ENCODE results near the gene NR1D2. TPM values are rescaled to one million over a fixed set of nuclear protein-coding genes. Genes with fewer than 3 reads are reported as not detected.

NR1D2 gene
- total RNA-seq, 1 experiment from 2014 or later, result 66.0 TPM

DNA sequence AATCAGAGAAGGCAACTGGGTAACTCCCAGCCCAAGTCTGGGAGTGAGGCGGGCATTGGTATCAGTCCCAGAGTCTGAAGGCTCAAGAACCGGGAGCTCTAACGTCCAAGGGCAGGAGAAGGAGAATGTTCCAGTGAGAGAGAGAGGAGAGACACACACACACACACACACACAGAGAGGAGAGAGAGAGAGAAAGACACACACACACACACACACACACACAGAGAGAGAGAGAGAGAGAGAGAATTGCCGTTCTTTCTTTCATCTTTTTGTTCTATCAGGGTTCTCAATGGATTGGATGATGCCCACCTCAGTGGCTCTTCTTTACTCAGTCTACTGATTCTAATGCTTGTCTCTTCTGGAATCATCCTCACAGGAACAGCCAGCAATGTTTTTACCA, 57.0 kb downstream of the NR1D2 start:
- H3K36me3 ChIP-seq (ENCODE audit: low read depth), result no peaks in the 10 kb centered on the region
- no peak overlapping the region for H3K4me2 ChIP-seq
- H3K79me2 ChIP-seq (ENCODE audit: low read depth), result no peaks in the 10 kb centered on the region
- no peaks in the 10 kb centered on the region for H3K4me1 ChIP-seq (replicated peaks; ENCODE audit: insufficient read depth)
- H3K9me2 ChIP-seq (ENCODE audit: insufficient read depth), result no peaks in the 10 kb centered on the region
- no peaks in the 10 kb centered on the region for H4K20me1 ChIP-seq (ENCODE audit: insufficient read depth)
- no peaks in the 10 kb centered on the region for H3F3A ChIP-seq (ENCODE audit: insufficient read depth, low read depth)
- TF ChIP-seq, protein P1, sequence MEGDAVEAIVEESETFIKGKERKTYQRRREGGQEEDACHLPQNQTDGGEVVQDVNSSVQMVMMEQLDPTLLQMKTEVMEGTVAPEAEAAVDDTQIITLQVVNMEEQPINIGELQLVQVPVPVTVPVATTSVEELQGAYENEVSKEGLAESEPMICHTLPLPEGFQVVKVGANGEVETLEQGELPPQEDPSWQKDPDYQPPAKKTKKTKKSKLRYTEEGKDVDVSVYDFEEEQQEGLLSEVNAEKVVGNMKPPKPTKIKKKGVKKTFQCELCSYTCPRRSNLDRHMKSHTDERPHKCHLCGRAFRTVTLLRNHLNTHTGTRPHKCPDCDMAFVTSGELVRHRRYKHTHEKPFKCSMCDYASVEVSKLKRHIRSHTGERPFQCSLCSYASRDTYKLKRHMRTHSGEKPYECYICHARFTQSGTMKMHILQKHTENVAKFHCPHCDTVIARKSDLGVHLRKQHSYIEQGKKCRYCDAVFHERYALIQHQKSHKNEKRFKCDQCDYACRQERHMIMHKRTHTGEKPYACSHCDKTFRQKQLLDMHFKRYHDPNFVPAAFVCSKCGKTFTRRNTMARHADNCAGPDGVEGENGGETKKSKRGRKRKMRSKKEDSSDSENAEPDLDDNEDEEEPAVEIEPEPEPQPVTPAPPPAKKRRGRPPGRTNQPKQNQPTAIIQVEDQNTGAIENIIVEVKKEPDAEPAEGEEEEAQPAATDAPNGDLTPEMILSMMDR (conservative IDR thresholded peaks at IDR 0.05), result no peak
- TF ChIP-seq EZH2 (IDR thresholded peaks at IDR 0.05; ENCODE audit: low read depth), result no peak
- no peak overlapping the region for H2AFZ ChIP-seq
- H3K9me3 ChIP-seq (ENCODE audit: insufficient read depth, low read depth), result no peaks in the 10 kb centered on the region
- ChIA-PET CTCF (interaction anchor here (0.5 to 0.6 kb wide), 2 partner anchors 151 to 679 kb away, joined by 5 to 8 read pairs; no protein-coding TSS in a partner anchor), POLR2A (ENCODE audit: unreplicated experiment) (no interaction called here)
- H3K27ac ChIP-seq, result no peak overlapping the region
- H3K27me3 ChIP-seq (ENCODE audit: insufficient read depth, low read depth), result no peaks in the 10 kb centered on the region
- DNase-seq, result no peak
- no TSS peak for BruUV-seq (replicated peaks)
- no peak overlapping the region for H3K4me3 ChIP-seq
- intact Hi-C loops (cut with micrococcal nuclease; ENCODE audit: unreplicated experiment), result no loop called here

DNA sequence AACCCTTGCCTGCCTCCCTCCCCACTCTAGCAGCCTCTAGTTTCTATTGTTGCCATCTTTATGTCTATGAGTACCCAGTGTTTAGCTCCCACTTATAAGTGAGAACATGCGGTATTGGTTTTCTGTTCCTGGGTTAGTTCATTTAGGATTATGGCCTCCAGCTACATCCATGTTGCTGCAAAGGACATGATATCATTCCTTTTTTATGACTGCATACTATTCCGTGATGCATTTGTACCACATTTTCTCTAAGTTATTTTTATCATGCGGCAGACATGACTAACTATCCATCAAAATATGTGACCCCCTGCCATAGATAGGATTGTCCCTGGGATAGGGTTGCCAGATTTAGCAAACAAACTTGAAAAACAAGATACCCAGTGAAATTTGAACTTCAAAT, 58.4 kb downstream of the NR1D2 start:
- H3K36me3 ChIP-seq (ENCODE audit: low read depth), result no peaks in the 10 kb centered on the region
- H3K9me3 ChIP-seq (ENCODE audit: insufficient read depth, low read depth), result no peaks in the 10 kb centered on the region
- no peaks in the 10 kb centered on the region for H3K27me3 ChIP-seq (ENCODE audit: insufficient read depth, low read depth)
- TF ChIP-seq, protein P1 (conservative IDR thresholded peaks at IDR 0.05), result no peak
- TF ChIP-seq EZH2 (IDR thresholded peaks at IDR 0.05; ENCODE audit: low read depth), result no peak
- no peak overlapping the region for H3K4me3 ChIP-seq
- CTCF ChIA-PET, result no interaction called here
- no TSS peak for BruUV-seq (replicated peaks)
- POLR2A ChIA-PET (ENCODE audit: unreplicated experiment), result no interaction called here
- no peak for DNase-seq
- H3K9me2 ChIP-seq (ENCODE audit: insufficient read depth), result no peaks in the 10 kb centered on the region
- no peaks in the 10 kb centered on the region for H3K4me1 ChIP-seq (replicated peaks; ENCODE audit: insufficient read depth)
- H3F3A ChIP-seq (ENCODE audit: insufficient read depth, low read depth), result no peaks in the 10 kb centered on the region
- H2AFZ ChIP-seq, result no peak overlapping the region
- no peaks in the 10 kb centered on the region for H4K20me1 ChIP-seq (ENCODE audit: insufficient read depth)
- H3K4me2 ChIP-seq, result no peak overlapping the region
- H3K79me2 ChIP-seq (ENCODE audit: low read depth), result no peaks in the 10 kb centered on the region
- no peak overlapping the region for H3K27ac ChIP-seq
- intact Hi-C loops (cut with micrococcal nuclease; ENCODE audit: unreplicated experiment), result no loop called here

DNA sequence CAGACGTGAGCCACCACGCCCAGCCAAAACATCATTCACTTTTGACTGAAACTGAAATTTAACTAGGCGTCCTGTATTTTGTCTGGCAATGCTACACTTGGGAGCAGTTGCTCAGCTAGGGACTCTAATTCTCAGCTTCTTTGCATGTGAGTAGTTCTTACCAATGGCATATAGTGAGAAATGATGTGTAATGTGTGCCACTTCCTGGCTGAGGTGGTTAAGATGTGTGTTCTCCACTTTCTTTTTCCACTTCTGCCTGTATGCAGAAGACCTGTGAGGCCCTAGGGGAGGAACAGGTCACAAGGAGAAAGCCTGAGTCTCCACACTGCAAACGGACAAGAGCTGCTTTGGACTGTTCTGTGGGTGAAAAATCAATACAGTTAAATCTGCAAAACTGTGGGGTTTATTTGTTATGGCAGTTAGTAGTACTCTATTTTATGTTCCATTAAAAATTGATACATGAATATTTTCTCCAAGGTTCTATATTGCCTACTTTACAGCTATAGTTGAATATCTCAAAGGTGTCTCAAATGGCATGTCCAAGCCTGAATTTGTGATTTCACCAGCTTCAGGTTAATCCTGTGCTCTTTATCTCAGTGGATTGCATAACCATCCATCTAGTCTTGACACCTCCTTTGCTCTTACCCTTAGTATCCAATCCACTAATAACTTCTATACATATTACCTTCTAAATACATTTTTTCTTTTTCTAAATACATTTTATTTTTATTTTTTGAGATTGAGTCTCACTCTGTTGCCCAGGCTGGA, 59.3 kb downstream of the NR1D2 start:
- ChIA-PET CTCF (no interaction called here), POLR2A (ENCODE audit: unreplicated experiment) (no interaction called here)
- BruUV-seq (replicated peaks), result no TSS peak
- Histone ChIP-seq H3K27me3 (ENCODE audit: insufficient read depth, low read depth) (no peaks in the 10 kb centered on the region), H2AFZ (no peak overlapping the region), H3K9me2 (ENCODE audit: insufficient read depth) (no peaks in the 10 kb centered on the region), H3K4me1 (replicated peaks; ENCODE audit: insufficient read depth) (no peaks in the 10 kb centered on the region), H3K9me3 (ENCODE audit: insufficient read depth, low read depth) (no peaks in the 10 kb centered on the region), H3K4me2 (no peak overlapping the region), H3F3A (ENCODE audit: insufficient read depth, low read depth) (no peaks in the 10 kb centered on the region), H3K36me3 (ENCODE audit: low read depth) (no peaks in the 10 kb centered on the region), H4K20me1 (ENCODE audit: insufficient read depth) (no peaks in the 10 kb centered on the region), H3K27ac (no peak overlapping the region), H3K4me3 (no peak overlapping the region), H3K79me2 (ENCODE audit: low read depth) (no peaks in the 10 kb centered on the region)
- intact Hi-C loops (cut with micrococcal nuclease; ENCODE audit: unreplicated experiment), result no loop called here
- DNase-seq, result no peak
- TF ChIP-seq EZH2 (IDR thresholded peaks at IDR 0.05; ENCODE audit: low read depth), result no peak
- TF ChIP-seq, protein P1 (conservative IDR thresholded peaks at IDR 0.05), result no peak
